SK-N-SH (cell line): Measurements from ENCODE around the gene ANKRD12. TPM values are rescaled to one million over a fixed set of nuclear protein-coding genes. Genes with fewer than 3 reads are reported as not detected.

Experiments used
- CTCF ChIA-PET: fragments of 300-600, 350-600 bp; formaldehyde crosslinking; extraction: SDS; loops from one replicate; lab custom pipeline; 2021; lab: Yijun Ruan, JAX
- POLR2A ChIA-PET: fragments of 350-600 bp; sonication (Branson Sonifier 250); formaldehyde crosslinking; extraction: SDS; loops from one replicate; lab custom pipeline; 2020; ENCODE audit warnings: antibody characterized with exemption, inconsistent platforms; lab: Yijun Ruan, JAX
- DNase-seq: peaks from one replicate; pipeline ENCODE4 v3.0.0; 2012
- H2AFZ ChIP-seq: fragments of 200-600 bp; sonication (generic); 2 replicates; pipeline ENCODE4 v1.8.1; 2016; ENCODE audit warnings: antibody characterized with exemption, mild to moderate bottlenecking, low read depth
- H3F3A ChIP-seq: fragments of 200-600 bp; sonication (generic); replicated peaks from 2 replicates; pipeline ENCODE3; 2016; ENCODE audit warnings: antibody characterized with exemption, mild to moderate bottlenecking; ENCODE audit not compliant: insufficient read depth
- H3K27ac ChIP-seq, 2 experiments: fragments of 200-500 bp in 1 of 2; fragments of 200-600 bp in 1 of 2; sonication (Bioruptor generic) in 1 of 2; sonication (generic), shearing (Covaris generic) in 1 of 2; 2 replicates each; pipeline versions ENCODE4 v1.5.1 to v1.6.1; 2014 to 2016; ENCODE audit warnings: low read depth in 2 of 2, inconsistent platforms in 1 of 2, low read length in 1 of 2, mild to moderate bottlenecking in 1 of 2, mixed read lengths in 1 of 2
- H3K27me3 ChIP-seq: fragments of 200-600 bp; sonication (generic), shearing (Covaris generic); 2 replicates; pipeline ENCODE4 v1.6.1; 2016; ENCODE audit warnings: mixed run types; ENCODE audit not compliant: insufficient read depth
- H3K36me3 ChIP-seq, 2 experiments: fragments of 200-500 bp in 1 of 2; fragments of 200-600 bp in 1 of 2; sonication (Bioruptor generic) in 1 of 2; sonication (generic) in 1 of 2; replicated peaks in 1 of 2; 2 replicates each; pipeline versions ENCODE3 to v1.5.1; 2014 to 2016; ENCODE audit warnings: low read length in 1 of 2, mild to moderate bottlenecking in 1 of 2; ENCODE audit not compliant: insufficient read depth in 2 of 2, control insufficient read depth in 1 of 2
- H3K4me1 ChIP-seq, 2 experiments: fragments of 200-500 bp in 1 of 2; fragments of 200-600 bp in 1 of 2; sonication (Bioruptor generic) in 1 of 2; sonication (generic), shearing (Covaris generic) in 1 of 2; 2 replicates each; pipeline versions ENCODE4 v1.5.1 to v1.6.1; 2014 to 2016; ENCODE audit warnings: low read depth in 1 of 2, low read length in 1 of 2, mixed run types in 1 of 2; ENCODE audit not compliant: insufficient read depth in 2 of 2, control insufficient read depth in 1 of 2
- H3K4me2 ChIP-seq: fragments of 200-600 bp; sonication (generic), shearing (Covaris generic); 2 replicates; pipeline ENCODE4 v1.6.1; 2017; ENCODE audit warnings: mixed run types
- H3K4me3 ChIP-seq, 2 experiments: fragments of 200-500 bp in 1 of 2; fragments of 200-600 bp in 1 of 2; sonication (Bioruptor generic) in 1 of 2; sonication (generic), shearing (Covaris generic) in 1 of 2; 2 replicates each; pipeline versions ENCODE4 v1.5.1 to v1.8.1; 2014 to 2016; ENCODE audit warnings: low read depth in 2 of 2, inconsistent platforms in 1 of 2, low read length in 1 of 2, mild to moderate bottlenecking in 1 of 2, mixed read lengths in 1 of 2, moderate library complexity in 1 of 2
- H3K79me2 ChIP-seq: fragments of 200-600 bp; sonication (generic); 2 replicates; pipeline ENCODE4 v1.8.1; 2017; ENCODE audit warnings: mild to moderate bottlenecking; ENCODE audit not compliant: insufficient read depth
- H3K9ac ChIP-seq: fragments of 200-600 bp; sonication (generic); 2 replicates; pipeline ENCODE4 v1.6.1; 2017; ENCODE audit warnings: mixed run types
- H3K9me2 ChIP-seq: fragments of 200-600 bp; sonication (generic); 2 replicates; pipeline ENCODE4 v1.6.1; 2017; ENCODE audit warnings: mixed run types
- H3K9me3 ChIP-seq: fragments of 200-600 bp; sonication (generic); 2 replicates; pipeline ENCODE4 v1.6.1; 2017; ENCODE audit warnings: mixed run types, mild to moderate bottlenecking, moderate library complexity
- H4K20me1 ChIP-seq: fragments of 200-600 bp; sonication (generic); 2 replicates; pipeline ENCODE4 v1.6.1; 2017; ENCODE audit warnings: mild to moderate bottlenecking, mixed run types; ENCODE audit not compliant: insufficient read depth
- CTCF ChIP-seq: fragments of 200-600 bp; sonication (generic); IDR thresholded peaks from 2 replicates; pipeline ENCODE4 v1.6.1; 2017; ENCODE audit warnings: antibody characterized with exemption, mild to moderate bottlenecking, moderate library complexity
- EP300 ChIP-seq, 2 experiments: IDR thresholded peaks; 2 replicates each; pipeline versions ENCODE4 v1.4.0 to v1.6.1; 2012; ENCODE audit warnings: borderline replicate concordance in 1 of 2, low read depth in 1 of 2, low read length in 1 of 2
- GABPA ChIP-seq: IDR thresholded peaks from 2 replicates; pipeline ENCODE4 v1.4.0; 2012; ENCODE audit warnings: low read depth, mild to moderate bottlenecking
- IRF3 ChIP-seq: fragments of 150-350 bp; IDR thresholded peaks from 2 replicates; pipeline ENCODE4 v1.6.1; 2016; ENCODE audit warnings: mild to moderate bottlenecking, low read depth, low read length
- JUND ChIP-seq: IDR thresholded peaks from 2 replicates; pipeline ENCODE4 v1.4.0; 2012
- MEF2A ChIP-seq: IDR thresholded peaks from 2 replicates; pipeline ENCODE4 v1.4.0; 2012; ENCODE audit warnings: low read depth, borderline replicate concordance
- MXI1 ChIP-seq: IDR thresholded peaks from 2 replicates; pipeline ENCODE4 v1.6.1; 2012; ENCODE audit warnings: mild to moderate bottlenecking, low read depth, low read length, improper control_type of control experiment
- NRF1 ChIP-seq: IDR thresholded peaks from 2 replicates; pipeline ENCODE4 v1.6.1; 2012; ENCODE audit warnings: low read depth, mild to moderate bottlenecking, low read length
- PBX3 ChIP-seq: IDR thresholded peaks from 2 replicates; pipeline ENCODE4; 2012
- RCOR1 ChIP-seq: fragments of 150-350 bp; IDR thresholded peaks from 2 replicates; pipeline ENCODE4 v1.6.1; 2017; ENCODE audit warnings: antibody characterized with exemption, low read length
- RFX5 ChIP-seq: IDR thresholded peaks from 2 replicates; pipeline ENCODE4 v1.6.1; 2012; ENCODE audit warnings: mild to moderate bottlenecking, improper control_type of control experiment, low read length
- SIN3A ChIP-seq: IDR thresholded peaks from 2 replicates; pipeline ENCODE4 v1.6.1; 2012; ENCODE audit warnings: low read depth, mild to moderate bottlenecking, low read length, moderate library complexity, borderline replicate concordance
- TAF1 ChIP-seq: IDR thresholded peaks from 2 replicates; pipeline ENCODE4 v1.6.1; 2012; ENCODE audit warnings: low read depth, mild to moderate bottlenecking, low read length, moderate library complexity, borderline replicate concordance
- USF1 ChIP-seq: IDR thresholded peaks from 2 replicates; pipeline ENCODE4 v1.4.0; 2012; ENCODE audit warnings: low read depth, borderline replicate concordance
- USF2 ChIP-seq: fragments of 150-350 bp; IDR thresholded peaks from 2 replicates; pipeline ENCODE4 v1.6.1; 2017; ENCODE audit warnings: antibody characterized with exemption, low read length, low read depth, borderline replicate concordance
- YY1 ChIP-seq: IDR thresholded peaks from 2 replicates; pipeline ENCODE4 v1.4.0; 2012; ENCODE audit warnings: low read depth, mild to moderate bottlenecking
- ZBTB33 ChIP-seq: IDR thresholded peaks from 2 replicates; pipeline ENCODE4 v1.4.0; 2012; ENCODE audit warnings: low read depth, borderline replicate concordance
- WGBS: methylation state at CpG from one replicate; pipeline ENCODE4 v1.1.6; 2017; ENCODE audit warnings: low lambda C conversion rate; 5-methylcytosine and 5-hydroxymethylcytosine counted together
- polyA plus RNA-seq, 3 experiments: library from polyadenylated mRNA; depleted of rRNA; stranded (reverse); fragments of >200 nt; gene quantifications; 2 replicates each; pipeline ENCODE4 v1.2.3, GENCODE V29; 2012

Gene ANKRD12
- polyA plus RNA-seq, 1 of the 3 experiments (the other 2 are of a cell fraction): 1.3 TPM

- Histone ChIP-seq H2AFZ (no peak overlapping the region), H3K9me2 (no peaks in the 10 kb centered on the region), H3K79me2 (peaks cover 8% of the 10 kb centered on the region; the same call in 1 of the 2 replicates), H3K9me3 (no peaks in the 10 kb centered on the region), H3K4me3 (no peak overlapping the region), H3K9ac (no peak overlapping the region), H3K27ac (no peak overlapping the region), H3K4me2 (no peak overlapping the region), H3K36me3 (peaks cover 0 to 32% of the 10 kb centered on the region in 2 experiments), H3K27me3 (no peaks in the 10 kb centered on the region), H3K4me1 (no peaks in the 10 kb centered on the region), H4K20me1 (no peaks in the 10 kb centered on the region), H3F3A (no peaks in the 10 kb centered on the region)
- TF ChIP-seq PBX3: no peak
- no peak for TF ChIP-seq USF2
- no peak for TF ChIP-seq SIN3A
- no peak for TF ChIP-seq ZBTB33
- TF ChIP-seq MEF2A: no peak
- TF ChIP-seq RFX5: no peak
- no peak for TF ChIP-seq EP300 (IDR thresholded peaks at IDR 0.05; ENCODE audit: borderline replicate concordance in 1 of 2, low read depth in 1 of 2, low read length in 1 of 2)
- WGBS: 86% methylated on average over 2 of the region's 2 CpGs
- no peak for DNase-seq
- CTCF ChIA-PET: interaction anchor here (0.9 kb wide), 1 partner anchor 9 kb away, joined by 3 read pairs; no protein-coding TSS in a partner anchor
- POLR2A ChIA-PET: no interaction called here
These were observed 55.2 kb downstream of the ANKRD12 start for GRCh38 chr18:9191658-9192256.

- TF ChIP-seq YY1 (no peak), IRF3 (no peak), TAF1 (no peak), JUND (no peak), USF2 (no peak), CTCF (no peak), EP300 (IDR thresholded peaks at IDR 0.05; ENCODE audit: borderline replicate concordance in 1 of 2, low read depth in 1 of 2, low read length in 1 of 2) (no peak), NRF1 (no peak), RCOR1 (no peak), USF1 (no peak), MXI1 (no peak), MEF2A (no peak), RFX5 (no peak), GABPA (no peak)
- Histone ChIP-seq H3K4me2 (no peak overlapping the region), H3K9ac (no peak overlapping the region), H3K79me2 (peaks cover 8% of the 10 kb centered on the region; the same call in 1 of the 2 replicates), H3K27ac (no peak overlapping the region), H2AFZ (no peak overlapping the region), H3K4me3 (no peak overlapping the region), H3K9me3 (no peaks in the 10 kb centered on the region), H4K20me1 (no peaks in the 10 kb centered on the region), H3K36me3 (peaks cover 4 to 30% of the 10 kb centered on the region in 2 experiments), H3K9me2 (no peaks in the 10 kb centered on the region), H3K4me1 (no peaks in the 10 kb centered on the region), H3F3A (no peaks in the 10 kb centered on the region), H3K27me3 (no peaks in the 10 kb centered on the region)
- POLR2A ChIA-PET: interaction anchor here (0.6 kb wide), 1 partner anchor 128 kb away, joined by 3 read pairs; no protein-coding TSS in a partner anchor
- WGBS: 100% methylated on average over 2 of the region's 2 CpGs
- CTCF ChIA-PET: no interaction called here
- no peak for DNase-seq
These were observed 56.5 kb downstream of the ANKRD12 start for GRCh38 chr18:9193031-9193430.
